ENCODE measurements around the gene ZNF70.

Gene ZNF70

GRCh38 chr22:23783265-23784150 is 32.6 kb upstream of the ZNF70 start:
- peaks cover 19% of the 10 kb centered on the region for H3K4me1 Mint-ChIP-seq (ENCODE audit: low read depth)
- no peaks in the 10 kb centered on the region for H3K27me3 Mint-ChIP-seq (ENCODE audit: low read depth)

GRCh38 chr22:23782703-23783102 is 31.8 kb upstream of the ZNF70 start:
- Mint-ChIP-seq H3K4me3 (no peak overlapping the region), H3K27ac (no peak overlapping the region), H3K4me1 (ENCODE audit: low read depth) (peaks cover 15% of the 10 kb centered on the region), H3K9me3 (no peaks in the 10 kb centered on the region), H3K36me3 (ENCODE audit: low read depth) (no peaks in the 10 kb centered on the region), H3K27me3 (ENCODE audit: low read depth) (no peaks in the 10 kb centered on the region)

More at GRCh38 chr22:23783265-23784150, 32.6 kb upstream of the ZNF70 start:
- Mint-ChIP-seq H3K9me3 (no peaks in the 10 kb centered on the region), H3K4me3 (no peak overlapping the region), H3K27ac (no peak overlapping the region), H3K36me3 (ENCODE audit: low read depth) (no peaks in the 10 kb centered on the region)

GRCh38 chr22:23782252-23782651 is 31.3 kb upstream of the ZNF70 start:
- Mint-ChIP-seq H3K9me3 (no peaks in the 10 kb centered on the region), H3K4me1 (ENCODE audit: low read depth) (peaks cover 12% of the 10 kb centered on the region), H3K4me3 (no peak overlapping the region), H3K27ac (no peak overlapping the region), H3K27me3 (ENCODE audit: low read depth) (no peaks in the 10 kb centered on the region), H3K36me3 (ENCODE audit: low read depth) (no peaks in the 10 kb centered on the region)

GRCh38 chr22:23781511-23782183 is 30.7 kb upstream of the ZNF70 start:
- no peaks in the 10 kb centered on the region for H3K36me3 Mint-ChIP-seq (ENCODE audit: low read depth)
- H3K4me3 Mint-ChIP-seq = no peak overlapping the region
- no peaks in the 10 kb centered on the region for H3K27me3 Mint-ChIP-seq (ENCODE audit: low read depth)
- H3K27ac Mint-ChIP-seq = no peak overlapping the region
- peaks cover 12% of the 10 kb centered on the region for H3K4me1 Mint-ChIP-seq (ENCODE audit: low read depth)
- no peaks in the 10 kb centered on the region for H3K9me3 Mint-ChIP-seq

- H3K27me3 Mint-ChIP-seq (ENCODE audit: low read depth) = no peaks in the 10 kb centered on the region
- no peak overlapping the region for H3K4me3 Mint-ChIP-seq
- H3K27ac Mint-ChIP-seq = no peak overlapping the region
- peaks cover 6% of the 10 kb centered on the region for H3K4me1 Mint-ChIP-seq (ENCODE audit: low read depth)
- no peaks in the 10 kb centered on the region for H3K36me3 Mint-ChIP-seq (ENCODE audit: low read depth)
- H3K9me3 Mint-ChIP-seq = no peaks in the 10 kb centered on the region
Observed at GRCh38 chr22:23781065-23781464, 30.2 kb upstream of the ZNF70 start.

GRCh38 chr22:23780146-23780748 is 29.3 kb upstream of the ZNF70 start:
- peaks cover 6% of the 10 kb centered on the region for H3K4me1 Mint-ChIP-seq (ENCODE audit: low read depth)
- H3K27me3 Mint-ChIP-seq (ENCODE audit: low read depth) = peaks cover under 1% of the 10 kb centered on the region
- no peak overlapping the region for H3K27ac Mint-ChIP-seq
- no peak overlapping the region for H3K4me3 Mint-ChIP-seq
- H3K9me3 Mint-ChIP-seq = no peaks in the 10 kb centered on the region
- no peaks in the 10 kb centered on the region for H3K36me3 Mint-ChIP-seq (ENCODE audit: low read depth)

GRCh38 chr22:23779731-23780130 is 28.8 kb upstream of the ZNF70 start:
- no peaks in the 10 kb centered on the region for H3K36me3 Mint-ChIP-seq (ENCODE audit: low read depth)
- H3K27me3 Mint-ChIP-seq (ENCODE audit: low read depth) = peaks cover 5% of the 10 kb centered on the region

GRCh38 chr22:23779083-23779482 is 28.2 kb upstream of the ZNF70 start:
- peaks cover 1% of the 10 kb centered on the region for H3K4me1 Mint-ChIP-seq (ENCODE audit: low read depth)
- no peaks in the 10 kb centered on the region for H3K9me3 Mint-ChIP-seq
- H3K27ac Mint-ChIP-seq = no peak overlapping the region
- H3K36me3 Mint-ChIP-seq (ENCODE audit: low read depth) = no peaks in the 10 kb centered on the region
- H3K27me3 Mint-ChIP-seq (ENCODE audit: low read depth) = peaks cover 11% of the 10 kb centered on the region
- no peak overlapping the region for H3K4me3 Mint-ChIP-seq

More at GRCh38 chr22:23779731-23780130, 28.8 kb upstream of the ZNF70 start:
- H3K9me3 Mint-ChIP-seq = no peaks in the 10 kb centered on the region
- H3K4me1 Mint-ChIP-seq (ENCODE audit: low read depth) = peaks cover 6% of the 10 kb centered on the region
- H3K4me3 Mint-ChIP-seq = no peak overlapping the region
- H3K27ac Mint-ChIP-seq = no peak overlapping the region

GRCh38 chr22:23778577-23778900 is 27.6 kb upstream of the ZNF70 start:
- Mint-ChIP-seq H3K9me3 (no peaks in the 10 kb centered on the region), H3K4me3 (no peak overlapping the region), H3K4me1 (ENCODE audit: low read depth) (peaks cover 1% of the 10 kb centered on the region), H3K27ac (no peak overlapping the region), H3K27me3 (ENCODE audit: low read depth) (peaks cover 13% of the 10 kb centered on the region), H3K36me3 (ENCODE audit: low read depth) (no peaks in the 10 kb centered on the region)

GRCh38 chr22:23777776-23778576 is 27.1 kb upstream of the ZNF70 start:
- Mint-ChIP-seq H3K36me3 (ENCODE audit: low read depth) (no peaks in the 10 kb centered on the region), H3K27ac (no peak overlapping the region), H3K9me3 (no peaks in the 10 kb centered on the region), H3K27me3 (ENCODE audit: low read depth) (peaks cover 18% of the 10 kb centered on the region), H3K4me3 (no peak overlapping the region), H3K4me1 (ENCODE audit: low read depth) (peaks cover 5% of the 10 kb centered on the region)

GRCh38 chr22:23775779-23776375 is 25.0 kb upstream of the ZNF70 start:
- Mint-ChIP-seq H3K4me3 (no peak overlapping the region), H3K27me3 (ENCODE audit: low read depth) (peaks cover 19% of the 10 kb centered on the region), H3K36me3 (ENCODE audit: low read depth) (no peaks in the 10 kb centered on the region), H3K9me3 (no peaks in the 10 kb centered on the region), H3K27ac (no peak overlapping the region), H3K4me1 (ENCODE audit: low read depth) (peaks cover 10% of the 10 kb centered on the region)

GRCh38 chr22:23774922-23775436 is 24.1 kb upstream of the ZNF70 start:
- Mint-ChIP-seq H3K27me3 (ENCODE audit: low read depth) (peaks cover 19% of the 10 kb centered on the region), H3K4me3 (no peak overlapping the region), H3K4me1 (ENCODE audit: low read depth) (peaks cover 10% of the 10 kb centered on the region), H3K27ac (no peak overlapping the region), H3K36me3 (ENCODE audit: low read depth) (no peaks in the 10 kb centered on the region), H3K9me3 (no peaks in the 10 kb centered on the region)

- Mint-ChIP-seq H3K4me3 (no peak overlapping the region), H3K4me1 (ENCODE audit: low read depth) (peaks cover 10% of the 10 kb centered on the region), H3K27me3 (ENCODE audit: low read depth) (peaks cover 19% of the 10 kb centered on the region), H3K27ac (no peak overlapping the region), H3K9me3 (no peaks in the 10 kb centered on the region), H3K36me3 (ENCODE audit: low read depth) (no peaks in the 10 kb centered on the region)
Observed at GRCh38 chr22:23774114-23774921, 23.4 kb upstream of the ZNF70 start.
